CD14-positive monocyte (primary cell): ENCODE data around the gene OR2A2. TPM values are rescaled to one million over a fixed set of nuclear protein-coding genes. Genes with fewer than 3 reads are reported as not detected.

ENCODE experiments used
- DNase-seq, 3 donors: peaks; one replicate each; pipeline ENCODE4 v3.0.0-alpha.2; 2011 to 2022
- H2AFZ ChIP-seq: 2 replicates; pipeline ENCODE4 v1.6.0; 2012; ENCODE audit warnings: mild to moderate bottlenecking, low read depth, low read length, inconsistent platforms; ENCODE audit not compliant: insufficient read depth, poor library complexity, severe bottlenecking
- H3K27ac ChIP-seq, 2 donors: 1 replicate in 1 of 2; 2 replicates in 1 of 2; pipeline ENCODE4 v1.5.1; 2012 to 2013; ENCODE audit warnings: low read length in 2 of 2, control low read depth in 1 of 2, inconsistent platforms in 1 of 2, low read depth in 1 of 2, mild to moderate bottlenecking in 1 of 2
- H3K27me3 ChIP-seq, 2 donors: one replicate each; pipeline versions ENCODE4 v1.6.0 to v1.6.1; 2011 to 2013; ENCODE audit warnings: low read length in 2 of 2; ENCODE audit not compliant: control insufficient read depth in 2 of 2, insufficient read depth in 2 of 2
- H3K36me3 ChIP-seq, 2 donors: replicated peaks in 1 of 2; 1 replicate in 1 of 2; 2 replicates in 1 of 2; pipeline versions ENCODE4 v1.5.1 to v1.6.1; 2012 to 2013; ENCODE audit warnings: low read length in 2 of 2, control low read depth in 1 of 2, inconsistent platforms in 1 of 2, mild to moderate bottlenecking in 1 of 2; ENCODE audit not compliant: insufficient read depth in 2 of 2, control insufficient read depth in 1 of 2
- H3K4me1 ChIP-seq, 2 donors: 1 replicate in 1 of 2; 2 replicates in 1 of 2; pipeline versions ENCODE4 v1.5.1 to v1.6.1; 2012 to 2013; ENCODE audit warnings: low read length in 2 of 2, control low read depth in 1 of 2, inconsistent platforms in 1 of 2, mild to moderate bottlenecking in 1 of 2, moderate library complexity in 1 of 2; ENCODE audit not compliant: insufficient read depth in 2 of 2, control insufficient read depth in 1 of 2
- H3K4me2 ChIP-seq: replicated peaks from 2 replicates; pipeline ENCODE3; 2012; ENCODE audit warnings: low read length, moderate library complexity, mild to moderate bottlenecking; ENCODE audit not compliant: poor library complexity, severe bottlenecking; ENCODE audit errors: extremely low read depth
- H3K4me3 ChIP-seq, 3 experiments: fragments of 200-600 bp in 1 of 3; sonication (generic) in 1 of 3; replicated peaks in 1 of 3; 1 replicate in 2 of 3; 2 replicates in 1 of 3; pipeline ENCODE4 v1.5.1; 2011 to 2013; ENCODE audit warnings: low read length in 3 of 3, mild to moderate bottlenecking in 3 of 3, control low read depth in 2 of 3, low read depth in 2 of 3, inconsistent platforms in 1 of 3, moderate library complexity in 1 of 3
- H3K79me2 ChIP-seq: 2 replicates; pipeline ENCODE4 v1.6.0; 2012; ENCODE audit warnings: mild to moderate bottlenecking, control low read depth, inconsistent platforms, low read length, moderate library complexity; ENCODE audit not compliant: insufficient read depth
- H3K9ac ChIP-seq: 2 replicates; pipeline ENCODE4 v1.6.0; 2017; ENCODE audit warnings: low read length, mild to moderate bottlenecking; ENCODE audit not compliant: insufficient read depth, poor library complexity, severe bottlenecking
- H3K9me3 ChIP-seq, 2 donors: replicated peaks in 1 of 2; 1 replicate in 1 of 2; 2 replicates in 1 of 2; pipeline versions ENCODE4 v1.5.1 to v1.6.1; 2012 to 2013; ENCODE audit warnings: low read length in 2 of 2, control low read depth in 1 of 2; ENCODE audit not compliant: control insufficient read depth in 1 of 2, insufficient read depth in 1 of 2
- H4K20me1 ChIP-seq: 2 replicates; pipeline ENCODE4 v1.6.0; 2012; ENCODE audit warnings: mild to moderate bottlenecking, low read length, control low read depth, moderate library complexity; ENCODE audit not compliant: insufficient read depth
- H3K27ac Mint-ChIP-seq, 7 donors: one replicate each; pipeline ENCODE4 v1.8.0; 2020; ENCODE audit warnings: mild to moderate bottlenecking in 7 of 7, mixed read lengths in 7 of 7, moderate library complexity in 6 of 7, inconsistent platforms in 2 of 7
- H3K27me3 Mint-ChIP-seq, 3 donors: one replicate each; pipeline ENCODE4 v1.8.0; 2021 to 2022; ENCODE audit warnings: low read depth in 3 of 3, mild to moderate bottlenecking in 3 of 3, mixed read lengths in 3 of 3, moderate library complexity in 3 of 3, inconsistent platforms in 1 of 3
- H3K36me3 Mint-ChIP-seq, 2 donors: one replicate each; pipeline ENCODE4 v1.8.0; 2020; ENCODE audit warnings: mixed read lengths in 2 of 2, inconsistent platforms in 1 of 2, mild to moderate bottlenecking in 1 of 2
- H3K4me1 Mint-ChIP-seq: one replicate; pipeline ENCODE4 v1.8.0; 2020; ENCODE audit warnings: mild to moderate bottlenecking, mixed read lengths
- H3K4me3 Mint-ChIP-seq, 2 donors: one replicate each; pipeline ENCODE4 v1.8.0; 2020; ENCODE audit warnings: mild to moderate bottlenecking in 2 of 2, mixed read lengths in 2 of 2, moderate library complexity in 1 of 2
- H3K9me3 Mint-ChIP-seq, 7 donors: one replicate each; pipeline ENCODE4 v1.8.0; 2020 to 2022; ENCODE audit warnings: mixed read lengths in 7 of 7, mild to moderate bottlenecking in 6 of 7, moderate library complexity in 6 of 7, inconsistent platforms in 2 of 7
- WGBS: methylation state at CpG from one replicate; pipeline ENCODE4 v1.1.5; 2013; ENCODE audit warnings: missing lambda C conversion rate; ENCODE audit not compliant: insufficient coverage; 5-methylcytosine and 5-hydroxymethylcytosine counted together
- intact Hi-C, 2 donors: fragments of 100-400 bp; cut with micrococcal nuclease; formaldehyde crosslinking; loops; one replicate each; pipeline versions ENCODE4 v1.15.0 to v1.15.1; 2023
- polyA plus RNA-seq, 3 donors: library from polyadenylated mRNA; depleted of rRNA in 1 of 3; unstranded in 2 of 3; stranded (reverse) in 1 of 3; fragments of 300-500 nt in 2 of 3; fragments of >200 nt in 1 of 3; fragmentation: Illumina TruSeq in 2 of 3; gene quantifications; 1 replicate in 2 of 3; 2 replicates in 1 of 3; pipeline ENCODE4 v1.2.3, GENCODE V29; 2012 to 2021
- TF ChIP-seq, protein P1 (sequence below): fragments of 200-600 bp; IDR thresholded peaks from one replicate; pipeline ENCODE4 v1.8.0; 2022; ENCODE audit warnings: antibody characterized with exemption, mild to moderate bottlenecking

Gene OR2A2
- polyA plus RNA-seq, 3 donors: not detected

DNA sequence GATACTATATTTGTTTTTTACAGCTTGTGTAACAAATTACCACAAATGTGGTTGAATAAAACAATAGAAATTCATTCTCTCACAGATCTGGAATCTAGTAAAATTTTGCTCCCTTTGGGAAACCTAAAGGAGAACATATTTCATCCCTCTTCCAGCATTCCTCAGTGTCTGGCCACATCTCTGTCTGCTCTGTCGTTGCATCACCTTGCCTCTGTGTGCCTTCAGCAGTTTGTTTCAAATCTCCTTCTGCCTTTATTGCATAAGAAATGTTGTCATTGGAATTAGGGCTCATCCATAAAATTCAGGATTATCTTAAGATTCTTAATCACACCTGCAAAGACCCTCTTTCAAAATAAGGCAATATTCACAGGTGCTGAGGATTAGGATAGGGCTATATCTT is 28.1 kb downstream of the OR2A2 start:
- Histone ChIP-seq H3K27ac (no peak overlapping the region), H3K27me3 (no peaks in the 10 kb centered on the region), H2AFZ (no peak overlapping the region), H3K4me2 (no peak overlapping the region), H3K79me2 (no peaks in the 10 kb centered on the region), H3K36me3 (no peaks in the 10 kb centered on the region), H4K20me1 (no peaks in the 10 kb centered on the region), H3K4me1 (no peaks in the 10 kb centered on the region), H3K9me3 (no peaks in the 10 kb centered on the region), H3K9ac (no peak overlapping the region), H3K4me3 (no peak overlapping the region)
- H3K36me3 Mint-ChIP-seq: no peaks in the 10 kb centered on the region
- intact Hi-C loops: no loop called here
- no peak overlapping the region for H3K4me3 Mint-ChIP-seq
- H3K9me3 Mint-ChIP-seq: peaks cover 0 to 3% (median 0%) of the 10 kb centered on the region in 7 donors
- H3K4me1 Mint-ChIP-seq: no peaks in the 10 kb centered on the region
- no peak overlapping the region for H3K27ac Mint-ChIP-seq
- TF ChIP-seq, protein P1, sequence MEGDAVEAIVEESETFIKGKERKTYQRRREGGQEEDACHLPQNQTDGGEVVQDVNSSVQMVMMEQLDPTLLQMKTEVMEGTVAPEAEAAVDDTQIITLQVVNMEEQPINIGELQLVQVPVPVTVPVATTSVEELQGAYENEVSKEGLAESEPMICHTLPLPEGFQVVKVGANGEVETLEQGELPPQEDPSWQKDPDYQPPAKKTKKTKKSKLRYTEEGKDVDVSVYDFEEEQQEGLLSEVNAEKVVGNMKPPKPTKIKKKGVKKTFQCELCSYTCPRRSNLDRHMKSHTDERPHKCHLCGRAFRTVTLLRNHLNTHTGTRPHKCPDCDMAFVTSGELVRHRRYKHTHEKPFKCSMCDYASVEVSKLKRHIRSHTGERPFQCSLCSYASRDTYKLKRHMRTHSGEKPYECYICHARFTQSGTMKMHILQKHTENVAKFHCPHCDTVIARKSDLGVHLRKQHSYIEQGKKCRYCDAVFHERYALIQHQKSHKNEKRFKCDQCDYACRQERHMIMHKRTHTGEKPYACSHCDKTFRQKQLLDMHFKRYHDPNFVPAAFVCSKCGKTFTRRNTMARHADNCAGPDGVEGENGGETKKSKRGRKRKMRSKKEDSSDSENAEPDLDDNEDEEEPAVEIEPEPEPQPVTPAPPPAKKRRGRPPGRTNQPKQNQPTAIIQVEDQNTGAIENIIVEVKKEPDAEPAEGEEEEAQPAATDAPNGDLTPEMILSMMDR: no peak
- H3K27me3 Mint-ChIP-seq: no peaks in the 10 kb centered on the region
- no CpG with 5 or more reads among the region's 1 CpG for WGBS
- DNase-seq: no peak

DNA sequence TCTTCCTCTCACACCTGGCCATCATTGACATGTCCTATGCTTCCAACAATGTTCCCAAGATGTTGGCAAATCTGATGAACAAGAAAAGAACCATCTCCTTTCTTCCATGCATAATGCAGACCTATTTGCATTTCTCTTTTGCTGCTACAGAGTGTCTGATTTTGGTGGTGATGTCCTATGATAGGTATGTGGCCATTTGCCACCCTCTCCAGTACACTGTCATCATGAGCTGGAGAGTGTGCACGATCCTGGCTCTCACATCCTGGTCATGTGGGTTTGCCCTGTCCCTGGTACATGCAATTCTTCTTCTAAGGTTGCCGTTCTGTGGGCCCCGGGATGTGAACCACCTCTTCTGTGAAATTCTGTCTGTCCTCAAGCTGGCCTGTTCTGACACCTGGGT is 32.8 kb downstream of the OR2A2 start:
- Mint-ChIP-seq H3K9me3 (peaks cover 0 to 13% (median 7%) of the 10 kb centered on the region in 7 donors), H3K36me3 (no peaks in the 10 kb centered on the region), H3K4me3 (no peak overlapping the region), H3K27me3 (no peaks in the 10 kb centered on the region), H3K4me1 (no peaks in the 10 kb centered on the region), H3K27ac (no peak overlapping the region)
- TF ChIP-seq, protein P1: no peak
- Histone ChIP-seq H3K4me2 (no peak overlapping the region), H3K79me2 (no peaks in the 10 kb centered on the region), H3K27me3 (no peaks in the 10 kb centered on the region), H3K9ac (no peak overlapping the region), H3K27ac (no peak overlapping the region), H3K36me3 (no peaks in the 10 kb centered on the region), H3K4me3 (no peak overlapping the region), H3K9me3 (peaks cover 7 to 9% of the 10 kb centered on the region in 2 donors), H2AFZ (no peak overlapping the region), H3K4me1 (no peaks in the 10 kb centered on the region), H4K20me1 (no peaks in the 10 kb centered on the region)
- no peak for DNase-seq
- intact Hi-C loops: no loop called here
- 100% methylated on average over 1 of the region's 3 CpGs for WGBS
